K562 (cell line): ENCODE data around the gene TIMP2. TPM values are rescaled to one million over a fixed set of nuclear protein-coding genes. Genes with fewer than 3 reads are reported as not detected.

ENCODE experiments used
- ATF3 ChIP-seq, 2 experiments: fragments of 450-650 bp in 1 of 2; sonication (generic) in 1 of 2; formaldehyde crosslinking in 1 of 2; IDR thresholded peaks in 1 of 2; conservative IDR thresholded peaks in 1 of 2; 2 replicates each; pipeline versions ENCODE4 v1.6.1 to v1.8.1; 2016 to 2023; ENCODE audit warnings: mild to moderate bottlenecking in 2 of 2, moderate library complexity in 2 of 2, inconsistent platforms in 1 of 2, missing genetic modification reagents in 1 of 2
- CBFA2T2 ChIP-seq: fragments of 450-650 bp; conservative IDR thresholded peaks from 2 replicates; pipeline ENCODE4 v1.6.1; 2017; ENCODE audit warnings: mild to moderate bottlenecking
- FOXA1 ChIP-seq: fragments of 450-650 bp; IDR thresholded peaks from 2 replicates; pipeline ENCODE4 v1.6.1; 2016; ENCODE audit warnings: mild to moderate bottlenecking, borderline replicate concordance
- HMG20A ChIP-seq: fragments of 450-650 bp; formaldehyde crosslinking; conservative IDR thresholded peaks from 2 replicates; pipeline ENCODE4 v1.4.0; 2020; ENCODE audit warnings: mild to moderate bottlenecking, mixed read lengths
- MAFF ChIP-seq: IDR thresholded peaks from 2 replicates; pipeline ENCODE4 v1.6.1; 2012; ENCODE audit warnings: low read length, improper control_type of control experiment
- MAFK ChIP-seq: IDR thresholded peaks from 2 replicates; pipeline ENCODE4 v1.6.1; 2011; ENCODE audit warnings: low read length, improper control_type of control experiment
- MIER1 ChIP-seq: fragments of 450-650 bp; IDR thresholded peaks from 2 replicates; pipeline ENCODE4 v1.6.1; 2016; ENCODE audit warnings: antibody characterized with exemption, mild to moderate bottlenecking, low read depth
- RAD51 ChIP-seq: fragments of 450-650 bp; IDR thresholded peaks from 2 replicates; pipeline ENCODE4 v1.7.1; 2016; ENCODE audit warnings: low read depth, mild to moderate bottlenecking, borderline replicate concordance
- TCF7 ChIP-seq: sonication (generic); IDR thresholded peaks from 2 replicates; pipeline ENCODE4 v1.6.1; 2016; ENCODE audit warnings: antibody characterized with exemption, borderline replicate concordance
- TFAM ChIP-seq: fragments of 250-450 bp; sonication (Bioruptor Pico); conservative IDR thresholded peaks from 2 replicates; pipeline ENCODE4 v1.5.0; 2021; ENCODE audit warnings: mild to moderate bottlenecking, moderate library complexity
- THAP12 ChIP-seq: fragments of 250-450 bp; sonication (Bioruptor Pico); IDR thresholded peaks from 2 replicates; pipeline ENCODE4 v1.9.0; 2021; ENCODE audit warnings: mild to moderate bottlenecking, inconsistent platforms
- VEZF1 ChIP-seq: fragments of 200-800 bp; sonication (Bioruptor generic); IDR thresholded peaks from 2 replicates; pipeline ENCODE4 v1.6.1; 2017; ENCODE audit warnings: missing genetic modification characterization, missing compliant biosample characterization
- ZFPM2 ChIP-seq: fragments of 250-450 bp; sonication (Bioruptor Pico); IDR thresholded peaks from 2 replicates; pipeline ENCODE4 v1.5.1; 2022; ENCODE audit warnings: mild to moderate bottlenecking
- ZNF316 ChIP-seq: fragments of 450-650 bp; IDR thresholded peaks from 2 replicates; pipeline ENCODE4 v1.6.1; 2016
- ZNF354B ChIP-seq: fragments of 250-450 bp; sonication (Bioruptor Pico); IDR thresholded peaks from 2 replicates; pipeline ENCODE4 v1.4.0; 2020
- ZNF449 ChIP-seq: fragments of 250-450 bp; sonication (Bioruptor Pico); IDR thresholded peaks from 2 replicates; pipeline ENCODE4 v1.8.0; 2022; ENCODE audit warnings: moderate library complexity, mild to moderate bottlenecking, inconsistent platforms
- polyA plus RNA-seq, 8 experiments: library from polyadenylated mRNA; depleted of rRNA in 4 of 8; stranded (reverse) in 5 of 8; unstranded in 3 of 8; fragments of >200 nt; fragmentation: Nextera tagmentation in 2 of 8; fragmentation: Illumina TruSeq in 1 of 8; extraction: Ambion mirVana in 2 of 8; extraction: Trizol in 1 of 8; gene quantifications; 2 replicates each; pipeline versions ENCODE4 v1.2.1 to v1.2.3, GENCODE V29; 2011 to 2014; ENCODE audit warnings: inconsistent platforms in 1 of 8, missing spikeins in 1 of 8
- total RNA-seq, 7 experiments: library from RNA; depleted of rRNA in 6 of 7; stranded (reverse); fragments of >200 nt in 6 of 7; fragmentation: Illumina TruSeq in 2 of 7; extraction: Trizol in 2 of 7; gene quantifications; 2 replicates each; pipeline versions ENCODE4 v1.2.1 to v1.2.3, GENCODE V29; 2011 to 2021; ENCODE audit warnings: low replicate concordance in 1 of 7

TIMP2 gene
- total and polyA plus RNA-seq, 9 of the 15 experiments (the other 6 are each of a cell fraction or from before 2014, with no cell fraction given), result 0.55 TPM; not detected in 8

- no peak for TF ChIP-seq THAP12 (CRISPR knock-in tag)
- no peak for TF ChIP-seq ZNF449 (CRISPR knock-in tag)
- TF ChIP-seq CBFA2T2, result no peak
- no peak for TF ChIP-seq ZNF354B (CRISPR knock-in tag)
- TF ChIP-seq FOXA1, result no peak
- no peak for TF ChIP-seq TFAM
- TF ChIP-seq MIER1, result no peak
- no peak for TF ChIP-seq RAD51
- TF ChIP-seq ATF3 (IDR thresholded peaks at IDR 0.05), result no peak
- TF ChIP-seq ATF3 (CRISPR knock-in tag; conservative IDR thresholded peaks at IDR 0.05), result no peak
- TF ChIP-seq ZNF316, result peak; percentile 60; the same call in 1 of the 2 replicates
- peak; percentile 12; the same call in 1 of the 2 replicates for TF ChIP-seq MAFF
- no peak for TF ChIP-seq ZFPM2 (CRISPR knock-in tag)
- TF ChIP-seq HMG20A (CRISPR knock-in tag), result no peak
- no peak for TF ChIP-seq VEZF1 (CRISPR knock-in tag)
- peak; percentile 60 for TF ChIP-seq MAFK
- TF ChIP-seq TCF7, result no peak
Observed at GRCh38 chr17:78817123-78817522, 108.1 kb downstream of the TIMP2 start (continued).
